Subcutaneous adipose tissue (tissue), 4 donors: ENCODE results near the gene RTTN. TPM values are rescaled to one million over a fixed set of nuclear protein-coding genes. Genes with fewer than 3 reads are reported as not detected.

Experiments
- CTCF ChIP-seq: fragments of 450-650 bp; IDR thresholded peaks from one replicate; pipeline ENCODE4 v1.5.1; 2016; ENCODE audit warnings: low read depth, mild to moderate bottlenecking, control low read depth, antibody characterized with exemption, moderate library complexity
- total RNA-seq, 4 donors: library from RNA; depleted of rRNA; stranded (reverse); fragments of >200 nt; gene quantifications; one replicate each; pipeline ENCODE4 v1.1.0, GENCODE V29; 2016

Gene RTTN
- total RNA-seq, 4 donors from 2014 or later: 13.1 to 24.1 (median 19.9) TPM

DNA sequence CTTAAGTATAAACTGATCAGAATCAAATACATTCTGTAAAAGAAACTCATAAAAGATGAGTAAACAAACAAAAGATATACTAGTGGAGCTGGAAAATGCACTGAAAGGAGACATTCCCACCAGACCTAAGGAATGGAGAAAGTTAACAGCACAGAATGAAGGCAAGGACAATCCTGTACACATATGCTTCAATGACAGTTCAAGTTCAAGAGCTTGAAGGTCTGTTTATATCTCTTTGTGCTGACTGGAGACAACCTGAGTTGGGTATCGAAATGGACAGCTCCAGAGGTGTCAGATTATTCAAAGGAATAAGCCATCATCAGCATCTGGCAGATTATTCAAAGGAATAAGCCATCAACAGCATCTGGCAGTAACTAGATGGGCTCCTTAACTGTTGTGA, 184.0 kb downstream of the RTTN start:
- TF ChIP-seq CTCF: no peak

- TF ChIP-seq CTCF: no peak
These were observed 184.4 kb downstream of the RTTN start for GRCh38 chr18:70021043-70021442.

GRCh38 chr18:70019991-70020390, 185.5 kb downstream of the RTTN start:
- TF ChIP-seq CTCF: no peak

- TF ChIP-seq CTCF: no peak
These were observed 186.4 kb downstream of the RTTN start for GRCh38 chr18:70019136-70019535.

- TF ChIP-seq CTCF: no peak
These were observed 190.4 kb downstream of the RTTN start for GRCh38 chr18:70015127-70015526.

DNA sequence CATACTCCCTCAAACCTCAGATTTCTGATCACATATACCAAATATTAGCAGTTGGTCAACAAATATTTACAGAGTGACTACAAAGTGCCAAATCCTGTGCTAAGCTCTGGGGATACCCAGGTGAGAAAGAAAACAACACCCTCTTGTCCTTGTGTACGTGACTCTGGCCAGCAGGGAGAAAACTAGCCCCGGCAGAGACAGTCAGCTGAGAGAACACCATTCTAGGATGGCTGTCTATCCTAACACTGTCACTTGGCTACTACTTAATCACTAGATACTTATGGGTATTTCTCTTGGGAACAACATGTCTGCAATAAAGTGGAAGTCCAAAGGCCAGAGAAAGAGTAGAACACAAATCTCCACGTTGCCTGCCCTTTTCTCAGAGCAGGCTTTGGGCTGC, 199.9 kb downstream of the RTTN start:
- no peak for TF ChIP-seq CTCF

DNA sequence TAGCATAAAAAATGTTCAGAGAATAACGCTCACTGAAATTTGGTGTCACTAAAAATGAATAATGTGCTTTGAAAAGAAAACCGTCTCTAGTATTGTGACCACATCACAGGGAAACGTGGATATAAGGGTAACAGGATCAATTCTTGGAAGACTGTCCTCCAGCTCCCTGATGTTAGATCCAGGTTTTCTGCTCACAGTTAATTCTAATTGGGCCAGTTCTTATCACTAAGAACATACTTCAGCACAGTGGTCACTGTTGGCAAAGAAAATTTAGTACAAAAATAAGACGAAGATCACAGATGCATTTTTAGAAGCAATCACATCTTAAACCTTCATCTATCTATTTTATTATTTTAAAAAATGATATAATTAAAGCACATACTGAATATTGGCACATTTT, 200.8 kb downstream of the RTTN start:
- TF ChIP-seq CTCF: no peak

- no peak for TF ChIP-seq CTCF
These were observed 205.8 kb downstream of the RTTN start for GRCh38 chr18:69999656-70000055.
